NOMO-1 treated with DMSO at 0.1 percent for 48 hours (cell line): ENCODE results near the gene P3H2.

Source experiments
- DNase-seq: peaks from one replicate; lab custom pipeline; 2025; ENCODE audit not compliant: unreplicated experiment; lab: John Stamatoyannopoulos, UW

P3H2 gene

GRCh38 chr3:190125436-190126068 lies 4.9 kb upstream of the P3H2 start:
- DNase-seq, result no peak

- no peak for DNase-seq
Measured at GRCh38 chr3:190124067-190124466, 3.4 kb upstream of the P3H2 start.

GRCh38 chr3:190122198-190122771 lies 1.6 kb upstream of the P3H2 start:
- no peak for DNase-seq

DNA sequence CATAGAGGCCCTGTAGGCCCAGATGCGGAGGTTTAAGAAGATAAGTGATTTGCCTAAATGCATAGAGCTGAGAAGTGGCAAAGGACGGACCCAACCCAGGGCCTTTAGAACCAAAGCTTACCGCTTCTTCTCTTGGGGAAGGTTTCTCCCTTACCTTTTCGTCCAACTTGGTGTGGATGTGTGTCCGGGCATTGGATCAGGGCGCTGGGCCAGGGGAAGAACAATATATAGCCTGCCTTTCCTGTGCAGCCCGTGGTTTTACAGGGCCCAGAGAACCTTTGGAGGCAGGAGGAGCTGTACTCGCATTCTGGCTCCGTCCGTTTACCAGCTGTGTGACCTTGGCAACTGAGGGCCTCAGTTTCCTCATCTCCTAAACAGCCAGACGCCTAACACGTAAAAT lies 686 bp upstream of the P3H2 start:
- DNase-seq, result no peak

- DNase-seq, result no peak
Measured at GRCh38 chr3:190121061-190121377, 322 bp upstream of the P3H2 start.

DNA sequence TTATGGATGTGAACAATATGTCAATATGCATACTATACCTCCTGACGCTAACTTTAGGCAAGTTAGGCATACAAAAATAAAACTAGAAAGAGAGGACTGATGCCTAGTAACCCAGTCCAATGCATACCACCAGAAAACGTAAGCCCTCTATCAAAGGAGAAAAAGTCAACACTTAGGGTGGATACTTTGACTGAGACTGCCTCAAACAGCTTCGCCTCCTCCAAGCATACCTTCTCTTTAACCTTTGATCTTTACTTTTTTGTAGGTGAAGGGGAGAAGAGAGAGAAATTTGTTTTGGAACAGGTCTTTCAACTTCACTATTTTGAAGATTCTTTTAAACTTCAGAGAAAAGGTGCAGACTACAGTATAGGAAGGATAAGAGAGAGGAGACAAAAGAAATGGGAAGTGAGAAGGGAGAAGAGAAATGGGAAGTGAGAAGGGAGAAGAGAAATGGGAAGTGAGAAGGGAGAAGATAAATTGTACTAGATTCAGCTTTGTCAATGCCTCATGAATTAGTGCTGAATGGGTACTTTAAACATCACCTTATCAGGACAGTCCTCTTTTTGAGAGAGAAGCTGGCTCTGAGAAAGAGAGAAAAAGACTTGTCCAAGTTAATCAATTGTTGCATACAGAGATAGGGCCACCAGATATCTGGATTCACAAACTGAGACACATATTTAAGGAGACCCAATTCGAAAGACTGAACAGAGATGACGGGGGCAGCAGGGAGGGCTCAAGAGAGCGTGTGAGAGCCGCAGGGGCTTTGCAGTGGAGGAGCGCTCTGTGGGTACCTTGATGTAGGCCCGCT lies 1.0 kb downstream of the P3H2 start:
- DNase-seq, result peak; percentile 69

- no peak for DNase-seq
Measured at GRCh38 chr3:190118438-190118837, 2.3 kb downstream of the P3H2 start.

DNA sequence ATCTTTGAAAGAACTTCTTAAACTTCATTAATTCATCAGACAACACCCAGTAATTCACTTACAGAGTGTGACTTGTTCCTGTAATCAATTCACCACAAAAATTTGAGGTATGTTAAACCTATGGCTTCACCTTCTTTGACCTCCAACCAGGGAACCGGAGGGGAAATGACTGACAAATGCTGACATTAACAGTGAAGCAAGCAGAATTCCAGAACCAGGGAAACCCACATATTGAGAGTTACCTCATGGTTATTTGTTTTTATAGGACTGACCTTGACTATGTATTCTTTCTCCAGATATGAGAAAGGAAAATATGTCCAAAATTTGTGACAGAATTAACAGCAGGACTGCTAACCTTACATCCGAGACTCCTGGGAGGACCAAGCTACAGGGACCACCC lies 2.7 kb downstream of the P3H2 start:
- no peak for DNase-seq

DNA sequence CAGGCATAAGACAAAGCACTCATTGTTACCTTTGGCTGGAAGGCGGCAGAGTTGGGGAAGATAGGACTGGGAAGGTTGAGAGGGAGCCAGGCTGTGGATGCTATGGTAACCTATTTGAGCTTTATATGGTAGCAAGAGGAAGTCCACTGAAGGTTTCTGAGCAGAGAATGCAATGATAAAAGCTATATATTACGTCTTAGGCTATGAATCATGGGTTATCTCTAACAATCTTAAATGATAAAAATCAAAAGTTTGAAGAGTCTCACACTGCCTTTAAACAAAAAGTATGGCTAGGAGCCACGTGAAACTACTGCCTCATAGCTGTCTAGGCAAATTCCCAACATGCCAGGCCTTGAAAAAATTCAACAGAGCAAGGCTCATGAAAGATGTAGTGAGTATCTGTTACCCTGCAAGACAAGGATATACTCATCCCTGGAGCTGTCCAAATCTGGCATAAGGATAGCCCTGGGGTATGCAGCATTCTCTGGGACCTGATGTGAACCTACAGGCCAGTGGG lies 4.1 kb downstream of the P3H2 start:
- DNase-seq, result no peak

DNA sequence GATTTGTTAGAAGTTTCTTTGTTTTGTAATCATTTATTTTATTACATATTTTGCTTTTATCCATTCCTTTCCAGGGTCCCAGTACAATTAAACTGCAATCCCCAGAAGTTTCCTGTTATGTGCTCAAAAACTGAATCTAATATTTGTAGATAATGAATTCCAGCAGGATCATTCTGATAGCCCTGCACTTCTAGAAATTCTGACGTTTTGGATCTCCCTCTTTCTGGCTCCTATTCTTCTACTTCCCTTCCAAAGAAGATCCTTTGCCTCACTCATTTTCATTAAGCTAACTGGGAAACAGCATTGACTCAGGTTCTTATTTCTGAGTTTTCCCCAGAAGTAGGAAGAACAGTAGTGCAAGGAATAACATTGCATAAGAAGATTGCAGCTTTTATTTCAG lies 9.9 kb downstream of the P3H2 start:
- no peak for DNase-seq

DNA sequence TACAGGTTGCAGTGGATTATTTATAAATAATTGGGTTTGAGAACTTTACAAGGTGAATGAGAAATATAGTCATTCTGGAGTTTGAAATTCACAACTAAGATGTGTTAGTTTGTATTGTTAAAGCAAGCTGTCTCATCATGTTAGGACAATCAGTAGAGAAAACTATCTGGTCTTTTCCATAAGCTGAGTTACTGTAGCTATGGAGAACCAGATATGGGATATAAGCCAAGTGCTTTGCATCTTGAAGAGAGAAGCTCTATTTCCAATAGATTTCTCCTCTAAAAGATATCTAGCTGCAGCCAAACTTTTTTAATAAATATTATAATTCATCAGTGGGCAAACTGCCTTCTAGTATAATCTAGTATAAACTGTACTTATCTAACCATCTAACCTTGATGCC lies 11.3 kb downstream of the P3H2 start:
- DNase-seq, result no peak

- DNase-seq, result no peak
Measured at GRCh38 chr3:190108804-190109203, 11.9 kb downstream of the P3H2 start.

DNA sequence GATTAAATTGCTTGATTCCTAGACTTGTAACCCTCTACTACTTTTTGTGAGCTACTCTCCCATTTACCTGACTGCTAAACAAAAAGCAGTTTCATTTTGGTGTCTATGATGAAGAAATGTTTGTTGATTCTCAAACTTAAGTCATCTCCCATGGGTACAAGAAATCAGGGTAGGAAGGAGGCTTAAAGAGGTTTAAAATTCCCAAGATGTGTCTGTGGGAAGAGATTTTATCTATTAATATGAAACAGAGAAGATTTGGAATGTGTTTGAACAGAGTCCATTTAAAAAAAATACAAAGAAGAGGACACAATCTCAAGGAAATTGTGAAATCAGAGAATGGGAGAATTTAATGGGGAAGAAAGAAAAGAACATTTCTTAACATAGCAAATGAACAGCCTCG lies 14.8 kb downstream of the P3H2 start:
- DNase-seq, result no peak

DNA sequence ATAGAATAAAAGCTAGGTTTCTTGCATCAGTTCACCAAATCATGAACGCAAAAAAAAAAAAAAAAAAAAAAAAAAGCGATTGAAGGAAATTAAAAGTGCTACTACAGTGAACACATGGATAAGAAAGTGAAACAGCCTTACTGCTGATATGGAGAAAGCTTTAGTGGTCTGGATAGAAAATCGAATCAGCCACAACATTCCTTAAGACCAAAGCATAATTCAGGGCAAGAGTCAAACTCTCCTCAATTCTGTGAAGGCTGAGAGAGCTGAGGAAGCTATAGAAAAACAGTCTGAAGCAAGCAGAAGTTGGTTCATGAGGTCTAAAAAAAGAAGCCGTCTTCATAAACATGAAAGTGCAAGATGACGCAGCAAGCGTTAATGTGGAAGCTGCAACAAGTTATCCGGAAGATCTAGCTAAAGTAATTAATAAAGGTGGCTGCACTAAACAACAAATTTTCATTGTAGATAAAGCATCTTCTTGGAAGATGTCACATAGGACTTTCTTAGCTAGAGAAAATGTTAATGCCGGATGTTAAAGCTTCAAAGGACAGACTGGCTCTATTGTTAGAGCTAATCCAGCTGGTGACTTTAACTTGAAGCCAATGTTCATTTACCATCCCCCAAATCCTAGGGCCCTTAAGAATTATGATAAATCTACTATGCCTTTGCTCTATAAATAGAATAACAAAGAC lies 19.2 kb downstream of the P3H2 start:
- peak; percentile 86 for DNase-seq

DNA sequence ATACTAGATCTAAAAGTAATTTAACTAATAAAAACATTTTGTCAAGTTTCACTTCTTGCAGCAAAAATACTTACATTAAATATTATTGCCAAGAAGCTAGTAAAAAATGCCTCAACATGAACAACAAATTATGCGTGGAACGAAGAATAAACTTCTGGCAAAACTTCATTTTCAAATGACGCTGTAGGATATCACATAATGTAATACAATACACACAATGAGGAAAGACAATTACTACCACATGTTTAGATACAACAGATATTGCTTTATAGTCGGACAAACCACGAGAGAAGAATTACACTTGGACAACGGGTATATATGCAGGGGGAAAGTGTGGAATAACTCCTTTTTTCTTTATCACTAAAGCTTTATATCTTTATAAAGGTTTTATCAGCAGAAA lies 21.6 kb downstream of the P3H2 start:
- DNase-seq, result no peak

DNA sequence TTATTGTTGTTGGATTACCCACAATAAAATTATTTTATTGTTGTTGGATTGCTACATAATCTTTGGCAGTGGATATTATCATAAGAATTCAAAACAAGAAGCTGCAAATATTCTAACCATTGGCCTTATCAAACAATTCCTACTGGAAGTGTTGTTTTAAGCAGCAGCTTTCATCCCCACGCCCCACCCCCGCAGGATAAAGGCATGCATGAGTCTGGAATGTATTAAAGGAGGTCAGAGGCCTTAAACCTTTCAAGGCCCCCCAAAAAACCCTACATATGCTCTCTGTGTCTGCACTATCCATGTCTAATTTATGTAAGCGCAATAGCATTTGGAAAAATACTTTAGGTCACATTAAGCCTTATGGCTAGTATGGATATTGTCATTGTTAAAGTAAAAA lies 23.1 kb downstream of the P3H2 start:
- DNase-seq, result no peak

DNA sequence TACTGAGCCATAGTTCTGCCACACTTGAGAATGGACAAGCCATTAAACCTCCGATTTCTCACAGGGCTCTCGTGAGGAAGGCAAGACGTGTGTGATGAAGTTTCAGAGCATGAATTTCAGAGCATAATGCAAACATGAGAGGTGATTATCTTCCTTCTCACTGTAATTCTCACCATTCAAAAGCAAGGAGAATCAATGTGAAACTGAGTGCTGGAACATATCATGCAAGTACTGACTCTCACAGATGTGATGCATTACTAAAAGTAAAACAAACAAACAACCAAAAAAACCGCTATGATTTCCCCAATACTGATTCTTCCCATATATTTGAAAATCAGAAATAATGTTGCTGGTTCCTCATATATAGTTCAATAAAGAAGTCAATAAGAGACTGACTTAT lies 23.7 kb downstream of the P3H2 start:
- no peak for DNase-seq

DNA sequence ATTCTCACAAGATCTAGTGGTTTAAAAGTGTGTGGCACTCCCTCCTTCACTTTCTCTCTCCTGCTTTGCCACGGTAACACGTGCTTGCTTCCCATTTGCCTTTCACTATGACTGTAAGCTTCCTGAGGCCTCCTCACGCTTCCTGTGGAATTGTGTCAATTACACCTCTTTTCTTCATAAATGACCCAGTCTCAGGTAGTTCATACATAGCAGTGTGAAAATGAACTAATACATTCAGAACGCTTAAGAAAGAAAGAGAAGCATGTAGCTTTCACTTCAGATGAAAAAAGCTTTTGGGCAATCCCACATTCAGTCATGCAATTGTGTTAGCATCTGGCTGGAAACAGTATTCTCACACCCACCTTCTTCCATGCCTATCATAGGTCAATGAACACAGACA lies 24.4 kb downstream of the P3H2 start:
- no peak for DNase-seq

GRCh38 chr3:190094160-190094718 lies 26.5 kb downstream of the P3H2 start:
- peak; percentile 37 for DNase-seq

GRCh38 chr3:190092250-190092649 lies 28.4 kb downstream of the P3H2 start:
- peak; percentile 95 for DNase-seq

GRCh38 chr3:190089711-190090110 lies 31.0 kb downstream of the P3H2 start:
- peak; percentile 10 for DNase-seq
